Stimulated activated CD4-positive, alpha-beta T cell treated with anti-CD3 and anti-CD28 coated beads, Interleukin-12 subunit alpha, Interleukin-12 subunit beta, amount 100 ng/mL, for 48 hours (primary cell): Measurements from ENCODE around the gene ANGPTL8.
A peak's percentile ranks its signal among the peaks of the same experiment; 100 is the strongest.

Experiments used
- DNase-seq, 3 donors: peaks; one replicate each; pipeline ENCODE4 v3.0.0-alpha.2; 2020; ENCODE audit warnings: low read depth in 2 of 3, low spot score in 1 of 3

ANGPTL8 gene

GRCh38 chr19:11203194-11204075 is 36.0 kb upstream of the ANGPTL8 start:
- peak in 1 of 3 donors; percentile 17 for DNase-seq

GRCh38 chr19:11204076-11204602 is 35.3 kb upstream of the ANGPTL8 start:
- no peak for DNase-seq

- no peak for DNase-seq
Measured at GRCh38 chr19:11204943-11205349, 34.5 kb upstream of the ANGPTL8 start.

GRCh38 chr19:11205939-11206570 is 33.4 kb upstream of the ANGPTL8 start:
- no peak for DNase-seq

- DNase-seq = no peak
Measured at GRCh38 chr19:11208561-11209471, 30.6 kb upstream of the ANGPTL8 start.

GRCh38 chr19:11209839-11210655 is 29.4 kb upstream of the ANGPTL8 start:
- no peak for DNase-seq

- DNase-seq = no peak
Measured at GRCh38 chr19:11210656-11210928, 28.8 kb upstream of the ANGPTL8 start.

GRCh38 chr19:11214387-11214786 is 25.0 kb upstream of the ANGPTL8 start:
- no peak for DNase-seq

- no peak for DNase-seq
Measured at GRCh38 chr19:11221082-11221598, 18.3 kb upstream of the ANGPTL8 start.

GRCh38 chr19:11223200-11223599 is 16.2 kb upstream of the ANGPTL8 start:
- DNase-seq = no peak

- no peak for DNase-seq
Measured at GRCh38 chr19:11224429-11224828, 15.0 kb upstream of the ANGPTL8 start.

GRCh38 chr19:11225172-11225571 is 14.2 kb upstream of the ANGPTL8 start:
- no peak for DNase-seq

GRCh38 chr19:11225815-11226214 is 13.6 kb upstream of the ANGPTL8 start:
- DNase-seq = no peak

GRCh38 chr19:11226716-11227166 is 12.7 kb upstream of the ANGPTL8 start:
- no peak for DNase-seq

GRCh38 chr19:11227195-11227886 is 12.1 kb upstream of the ANGPTL8 start:
- peak in 2 of 3 donors; percentile 8 to 14 for DNase-seq

- DNase-seq = no peak
Measured at GRCh38 chr19:11230621-11231386, 8.6 kb upstream of the ANGPTL8 start.

GRCh38 chr19:11232555-11232954 is 6.9 kb upstream of the ANGPTL8 start:
- no peak for DNase-seq

GRCh38 chr19:11233073-11233472 is 6.3 kb upstream of the ANGPTL8 start:
- no peak for DNase-seq
